ENCODE measurements around the gene PIGZ.

DNA sequence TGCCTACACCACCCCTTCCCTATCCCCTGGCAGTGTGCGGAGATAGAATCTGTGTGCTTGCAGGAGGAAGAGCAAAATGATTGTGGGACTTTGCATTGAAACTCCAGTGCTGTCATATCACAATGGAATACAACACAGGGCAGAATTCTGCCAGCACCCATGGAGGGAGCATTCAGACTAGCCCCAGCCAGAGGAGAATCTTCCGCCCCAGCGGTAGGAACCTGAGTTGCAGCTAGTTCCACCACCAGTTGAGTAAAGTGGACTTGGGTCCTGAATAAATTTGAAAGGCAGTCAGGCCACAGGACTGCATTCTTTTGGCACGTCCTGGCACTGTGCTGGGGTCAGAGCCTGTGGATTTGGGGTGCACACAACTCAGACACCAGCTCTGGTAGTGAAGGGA lies 53.8 kb downstream of the PIGZ start:
- TF ChIP-seq, protein P1, sequence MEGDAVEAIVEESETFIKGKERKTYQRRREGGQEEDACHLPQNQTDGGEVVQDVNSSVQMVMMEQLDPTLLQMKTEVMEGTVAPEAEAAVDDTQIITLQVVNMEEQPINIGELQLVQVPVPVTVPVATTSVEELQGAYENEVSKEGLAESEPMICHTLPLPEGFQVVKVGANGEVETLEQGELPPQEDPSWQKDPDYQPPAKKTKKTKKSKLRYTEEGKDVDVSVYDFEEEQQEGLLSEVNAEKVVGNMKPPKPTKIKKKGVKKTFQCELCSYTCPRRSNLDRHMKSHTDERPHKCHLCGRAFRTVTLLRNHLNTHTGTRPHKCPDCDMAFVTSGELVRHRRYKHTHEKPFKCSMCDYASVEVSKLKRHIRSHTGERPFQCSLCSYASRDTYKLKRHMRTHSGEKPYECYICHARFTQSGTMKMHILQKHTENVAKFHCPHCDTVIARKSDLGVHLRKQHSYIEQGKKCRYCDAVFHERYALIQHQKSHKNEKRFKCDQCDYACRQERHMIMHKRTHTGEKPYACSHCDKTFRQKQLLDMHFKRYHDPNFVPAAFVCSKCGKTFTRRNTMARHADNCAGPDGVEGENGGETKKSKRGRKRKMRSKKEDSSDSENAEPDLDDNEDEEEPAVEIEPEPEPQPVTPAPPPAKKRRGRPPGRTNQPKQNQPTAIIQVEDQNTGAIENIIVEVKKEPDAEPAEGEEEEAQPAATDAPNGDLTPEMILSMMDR (IDR thresholded peaks at IDR 0.05) = no peak
- TF ChIP-seq EP300 (IDR thresholded peaks at IDR 0.05) (no peak), POLR2A (IDR thresholded peaks at IDR 0.05) (no peak)
